H9 (cell line): ENCODE data around the gene THBS2. TPM values are rescaled to one million over a fixed set of nuclear protein-coding genes. Genes with fewer than 3 reads are reported as not detected.
A peak's percentile ranks its signal among the peaks of the same experiment; 100 is the strongest.

Experiments used
- DNase-seq: peaks from one replicate; pipeline ENCODE4 v3.0.0-alpha.2; 2017
- H2AFZ ChIP-seq: one replicate; pipeline ENCODE4 v1.6.1; 2013; ENCODE audit warnings: mild to moderate bottlenecking, low read length, control low read depth, moderate library complexity
- H2AK5ac ChIP-seq: 2 replicates; pipeline ENCODE4 v1.6.1; 2013; ENCODE audit warnings: low read length, control low read depth, mixed read lengths; ENCODE audit not compliant: insufficient read length
- H2BK120ac ChIP-seq: one replicate; pipeline ENCODE4 v1.6.1; 2013; ENCODE audit warnings: low read depth, mild to moderate bottlenecking, low read length, control low read depth, inconsistent platforms; ENCODE audit not compliant: poor library complexity, severe bottlenecking
- H2BK12ac ChIP-seq: 2 replicates; pipeline ENCODE4 v1.6.1; 2013; ENCODE audit warnings: low read length, control low read depth, mixed read lengths, low read depth; ENCODE audit not compliant: insufficient read length
- H2BK15ac ChIP-seq: 2 replicates; pipeline ENCODE4 v1.6.1; 2013; ENCODE audit warnings: low read depth, low read length, control low read depth
- H2BK20ac ChIP-seq: one replicate; pipeline ENCODE4 v1.6.1; 2013; ENCODE audit warnings: low read depth, mild to moderate bottlenecking, low read length, control low read depth, inconsistent platforms; ENCODE audit not compliant: poor library complexity, severe bottlenecking
- H2BK5ac ChIP-seq: 2 replicates; pipeline ENCODE4 v1.6.1; 2013; ENCODE audit warnings: low read length, control low read depth, mixed read lengths; ENCODE audit not compliant: insufficient read length
- H3K14ac ChIP-seq: 2 replicates; pipeline ENCODE4 v1.6.1; 2013; ENCODE audit warnings: low read length, control low read depth; ENCODE audit not compliant: insufficient read depth
- H3K18ac ChIP-seq: 2 replicates; pipeline ENCODE4 v1.6.1; 2013; ENCODE audit warnings: low read depth, mild to moderate bottlenecking, mixed read lengths, low read length, control low read depth; ENCODE audit not compliant: insufficient read length
- H3K23ac ChIP-seq: 2 replicates; pipeline ENCODE4 v1.6.1; 2013; ENCODE audit warnings: low read length, control low read depth, mixed read lengths, low read depth; ENCODE audit not compliant: insufficient read length
- H3K23me2 ChIP-seq: 2 replicates; pipeline ENCODE4 v1.6.1; 2013; ENCODE audit warnings: low read depth, mild to moderate bottlenecking, mixed read lengths, low read length, control low read depth; ENCODE audit not compliant: insufficient read length, poor library complexity, severe bottlenecking
- H3K27ac ChIP-seq: 2 replicates; pipeline ENCODE4 v1.5.1; 2013; ENCODE audit warnings: low read length, control low read depth, mixed read lengths, low read depth; ENCODE audit not compliant: insufficient read length
- H3K27me3 ChIP-seq: 2 replicates; pipeline ENCODE4 v1.6.1; 2013; ENCODE audit warnings: low read length, control low read depth, inconsistent platforms; ENCODE audit not compliant: insufficient read depth
- H3K4ac ChIP-seq: 2 replicates; pipeline ENCODE4 v1.6.1; 2013; ENCODE audit warnings: low read depth, mild to moderate bottlenecking, control low read depth, inconsistent platforms, low read length, moderate library complexity
- H3K4me1 ChIP-seq: 2 replicates; pipeline ENCODE4 v1.6.1; 2013; ENCODE audit warnings: low read length, control low read depth, inconsistent platforms; ENCODE audit not compliant: insufficient read depth
- H3K4me2 ChIP-seq: 2 replicates; pipeline ENCODE4 v1.6.1; 2013; ENCODE audit warnings: low read length, control low read depth, mixed read lengths; ENCODE audit not compliant: insufficient read length, insufficient read depth
- H3K56ac ChIP-seq: 2 replicates; pipeline ENCODE4 v1.6.1; 2013; ENCODE audit warnings: low read depth, mild to moderate bottlenecking, mixed read lengths, low read length, control low read depth; ENCODE audit not compliant: insufficient read length
- H3K79me1 ChIP-seq: 2 replicates; pipeline ENCODE4 v1.6.1; 2013; ENCODE audit warnings: low read depth, mild to moderate bottlenecking, moderate library complexity, low read length, control low read depth, inconsistent platforms; ENCODE audit not compliant: insufficient read depth, poor library complexity, severe bottlenecking
- H3K79me2 ChIP-seq: 2 replicates; pipeline ENCODE4 v1.6.1; 2013; ENCODE audit warnings: low read length, control low read depth, inconsistent platforms; ENCODE audit not compliant: insufficient read depth
- H3K9ac ChIP-seq: 2 replicates; pipeline ENCODE4 v1.6.1; 2013; ENCODE audit warnings: low read length, control low read depth, mixed read lengths; ENCODE audit not compliant: insufficient read length; ENCODE audit errors: extremely low read depth
- H3K9me3 ChIP-seq: one replicate; pipeline ENCODE4 v1.6.1; 2013; ENCODE audit warnings: low read depth, low read length, inconsistent platforms; ENCODE audit not compliant: control insufficient read depth
- H3T11ph ChIP-seq: one replicate; pipeline ENCODE4 v1.6.1; 2013; ENCODE audit warnings: mild to moderate bottlenecking, low read length, control low read depth, inconsistent platforms
- H4K20me1 ChIP-seq: one replicate; pipeline ENCODE4 v1.6.1; 2013; ENCODE audit not compliant: control insufficient read depth, insufficient read length, insufficient read depth
- H4K5ac ChIP-seq: 2 replicates; pipeline ENCODE4 v1.6.1; 2013; ENCODE audit warnings: low read depth, mild to moderate bottlenecking, mixed read lengths, low read length, control low read depth; ENCODE audit not compliant: insufficient read length
- H4K8ac ChIP-seq: replicated peaks from 2 replicates; pipeline ENCODE4 v1.6.1; 2013; ENCODE audit warnings: low read length, control low read depth, mixed read lengths, low read depth; ENCODE audit not compliant: insufficient read length
- H4K91ac ChIP-seq: 2 replicates; pipeline ENCODE4 v1.6.1; 2013; ENCODE audit warnings: low read depth, mild to moderate bottlenecking, moderate library complexity, mixed read lengths, low read length, control low read depth; ENCODE audit not compliant: insufficient read length
- H3K27ac Mint-ChIP-seq, 3 experiments: 2 replicates in 2 of 3; 3 replicates in 1 of 3; pipeline ENCODE4 v1.8.0; 2020 to 2021; ENCODE audit warnings: mixed read lengths in 3 of 3, mild to moderate bottlenecking in 1 of 3, moderate library complexity in 1 of 3
- H3K27me3 Mint-ChIP-seq: 2 replicates; pipeline ENCODE4 v1.8.0; 2021; ENCODE audit warnings: low read depth, mild to moderate bottlenecking, moderate library complexity, mixed read lengths
- H3K36me3 Mint-ChIP-seq, 3 experiments: 2 replicates in 2 of 3; 3 replicates in 1 of 3; pipeline ENCODE4 v1.8.0; 2020 to 2021; ENCODE audit warnings: low read depth in 3 of 3, mixed read lengths in 3 of 3; ENCODE audit not compliant: insufficient read depth in 1 of 3
- H3K4me1 Mint-ChIP-seq, 2 experiments: 2 replicates each; pipeline ENCODE4 v1.8.0; 2020; ENCODE audit warnings: mixed read lengths in 2 of 2
- H3K4me3 Mint-ChIP-seq, 2 experiments: 2 replicates in 1 of 2; 3 replicates in 1 of 2; pipeline ENCODE4 v1.8.0; 2020 to 2021; ENCODE audit warnings: mild to moderate bottlenecking in 2 of 2, mixed read lengths in 2 of 2, moderate library complexity in 1 of 2
- H3K9me3 Mint-ChIP-seq, 2 experiments: 2 replicates in 1 of 2; 3 replicates in 1 of 2; pipeline ENCODE4 v1.8.0; 2020; ENCODE audit warnings: mild to moderate bottlenecking in 2 of 2, mixed read lengths in 2 of 2, moderate library complexity in 1 of 2
- CTCF ChIP-seq: fragments of 200-600 bp; sonication (generic); conservative IDR thresholded peaks from 3 replicates; pipeline ENCODE4 v1.8.0; 2021; ENCODE audit warnings: antibody characterized with exemption, mild to moderate bottlenecking
- WGBS: extraction: QIAGEN DNeasy Blood & Tissue Kit; methylation state at CpG from one replicate; pipeline ENCODE4 v1.1.7; 2013; ENCODE audit warnings: missing lambda C conversion rate, low lambda C conversion rate, mixed read lengths; ENCODE audit not compliant: insufficient read length; ENCODE audit errors: extremely low coverage; 5-methylcytosine and 5-hydroxymethylcytosine counted together
- total RNA-seq: library from RNA; stranded (reverse); gene quantifications from 2 replicates; pipeline ENCODE4 v1.2.1, GENCODE V29; 2021

Gene THBS2
- total RNA-seq, 1 experiment from 2014 or later, result 14.7 TPM

GRCh38 chr6:169169941-169170582 is 83.6 kb downstream of the THBS2 start:
- Histone ChIP-seq H2AFZ (no peak overlapping the region), H2BK5ac (no peak overlapping the region), H3K56ac (no peak overlapping the region), H3K4me2 (no peak overlapping the region), H4K5ac (no peak overlapping the region), H3K18ac (no peak overlapping the region), H3K14ac (no peak overlapping the region), H2BK120ac (no peak overlapping the region), H3K27ac (no peak overlapping the region), H4K91ac (no peak overlapping the region), H2BK12ac (no peak overlapping the region), H3K9ac (no peak overlapping the region), H3K79me1 (no peaks in the 10 kb centered on the region), H3K4me1 (no peaks in the 10 kb centered on the region), H2BK20ac (no peak overlapping the region), H3K27me3 (no peaks in the 10 kb centered on the region), H3K9me3 (no peaks in the 10 kb centered on the region), H4K20me1 (peaks cover 2% of the 10 kb centered on the region), H3K23ac (no peak overlapping the region), H3T11ph (no peak overlapping the region), H2AK5ac (no peak overlapping the region), H2BK15ac (no peak overlapping the region), H3K23me2 (peaks cover 3% of the 10 kb centered on the region), H3K79me2 (no peaks in the 10 kb centered on the region), H4K8ac (no peak overlapping the region), H3K4ac (no peak overlapping the region)
- no peaks in the 10 kb centered on the region for H3K36me3 Mint-ChIP-seq
- TF ChIP-seq CTCF, result no peak
- H3K27me3 Mint-ChIP-seq, result peaks cover 4% of the 10 kb centered on the region
- no CpG with 5 or more reads among the region's 16 CpGs for WGBS
- no peak overlapping the region for H3K4me3 Mint-ChIP-seq
- peak; percentile 8 for DNase-seq
- H3K27ac Mint-ChIP-seq, result peak overlapping the region in 1 of 3 experiments; percentile 18; a peak in 1 of 7 replicates
- peaks cover under 1 to 1% of the 10 kb centered on the region in 2 experiments for H3K4me1 Mint-ChIP-seq
- H3K9me3 Mint-ChIP-seq, result 0 out of 5 replicates have a peak, but pooled peaks cover under 1 to 1% of the 10 kb centered on the region in 2 experiments
